ENCODE data around the gene ARHGAP28. TPM values are rescaled to one million over a fixed set of nuclear protein-coding genes. Genes with fewer than 3 reads are reported as not detected.

The ARHGAP28 gene
- polyA plus RNA-seq, 1 donor from 2014 or later: 9.8 TPM

- H3F3A ChIP-seq (ENCODE audit: insufficient read depth, low read length, poor library complexity, severe bottlenecking): no peaks in the 10 kb centered on the region
- H3K4me2 ChIP-seq (ENCODE audit: low read length): no peak overlapping the region
- H3K36me3 ChIP-seq (ENCODE audit: insufficient read depth, low read length): no peaks in the 10 kb centered on the region
- no peaks in the 10 kb centered on the region for H4K20me1 ChIP-seq (ENCODE audit: insufficient read depth)
- TF ChIP-seq EP300 (conservative IDR thresholded peaks at IDR 0.05; ENCODE audit: poor library complexity, severe bottlenecking): no peak
- H2AFZ ChIP-seq (ENCODE audit: low read depth, low read length): no peak overlapping the region
- no peaks in the 10 kb centered on the region for H3K27me3 ChIP-seq (ENCODE audit: insufficient read depth, low read depth, low read length)
- H3K4me3 ChIP-seq (ENCODE audit: low read length): no peak overlapping the region
- H3K9me3 ChIP-seq (ENCODE audit: low read length): no peaks in the 10 kb centered on the region
- no peak overlapping the region for H3K9ac ChIP-seq (ENCODE audit: low read length)
- no peaks in the 10 kb centered on the region for H3K9me2 ChIP-seq (ENCODE audit: insufficient read depth, low read length)
- H3K79me2 ChIP-seq (replicated peaks; ENCODE audit: insufficient read depth, low read length): no peaks in the 10 kb centered on the region
- no peak overlapping the region for H3K27ac ChIP-seq (ENCODE audit: low read length)
These were observed 86.6 kb downstream of the ARHGAP28 start for GRCh38 chr18:6816154-6816553.

- TF ChIP-seq RAD21 (conservative IDR thresholded peaks at IDR 0.05): no peak
- TF ChIP-seq POLR2AphosphoS5 (IDR thresholded peaks at IDR 0.05): no peak
- TF ChIP-seq TAF1 (IDR thresholded peaks at IDR 0.05; ENCODE audit: low read depth): no peak
- TF ChIP-seq, protein P1, sequence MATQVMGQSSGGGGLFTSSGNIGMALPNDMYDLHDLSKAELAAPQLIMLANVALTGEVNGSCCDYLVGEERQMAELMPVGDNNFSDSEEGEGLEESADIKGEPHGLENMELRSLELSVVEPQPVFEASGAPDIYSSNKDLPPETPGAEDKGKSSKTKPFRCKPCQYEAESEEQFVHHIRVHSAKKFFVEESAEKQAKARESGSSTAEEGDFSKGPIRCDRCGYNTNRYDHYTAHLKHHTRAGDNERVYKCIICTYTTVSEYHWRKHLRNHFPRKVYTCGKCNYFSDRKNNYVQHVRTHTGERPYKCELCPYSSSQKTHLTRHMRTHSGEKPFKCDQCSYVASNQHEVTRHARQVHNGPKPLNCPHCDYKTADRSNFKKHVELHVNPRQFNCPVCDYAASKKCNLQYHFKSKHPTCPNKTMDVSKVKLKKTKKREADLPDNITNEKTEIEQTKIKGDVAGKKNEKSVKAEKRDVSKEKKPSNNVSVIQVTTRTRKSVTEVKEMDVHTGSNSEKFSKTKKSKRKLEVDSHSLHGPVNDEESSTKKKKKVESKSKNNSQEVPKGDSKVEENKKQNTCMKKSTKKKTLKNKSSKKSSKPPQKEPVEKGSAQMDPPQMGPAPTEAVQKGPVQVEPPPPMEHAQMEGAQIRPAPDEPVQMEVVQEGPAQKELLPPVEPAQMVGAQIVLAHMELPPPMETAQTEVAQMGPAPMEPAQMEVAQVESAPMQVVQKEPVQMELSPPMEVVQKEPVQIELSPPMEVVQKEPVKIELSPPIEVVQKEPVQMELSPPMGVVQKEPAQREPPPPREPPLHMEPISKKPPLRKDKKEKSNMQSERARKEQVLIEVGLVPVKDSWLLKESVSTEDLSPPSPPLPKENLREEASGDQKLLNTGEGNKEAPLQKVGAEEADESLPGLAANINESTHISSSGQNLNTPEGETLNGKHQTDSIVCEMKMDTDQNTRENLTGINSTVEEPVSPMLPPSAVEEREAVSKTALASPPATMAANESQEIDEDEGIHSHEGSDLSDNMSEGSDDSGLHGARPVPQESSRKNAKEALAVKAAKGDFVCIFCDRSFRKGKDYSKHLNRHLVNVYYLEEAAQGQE (IDR thresholded peaks at IDR 0.05; ENCODE audit: borderline replicate concordance): no peak
- no peak for TF ChIP-seq EP300 (conservative IDR thresholded peaks at IDR 0.05; ENCODE audit: poor library complexity, severe bottlenecking)
- TF ChIP-seq EZH2 (IDR thresholded peaks at IDR 0.05; ENCODE audit: borderline replicate concordance, insufficient read depth, low read length, poor library complexity, severe bottlenecking): no peak
- TF ChIP-seq, protein P2, sequence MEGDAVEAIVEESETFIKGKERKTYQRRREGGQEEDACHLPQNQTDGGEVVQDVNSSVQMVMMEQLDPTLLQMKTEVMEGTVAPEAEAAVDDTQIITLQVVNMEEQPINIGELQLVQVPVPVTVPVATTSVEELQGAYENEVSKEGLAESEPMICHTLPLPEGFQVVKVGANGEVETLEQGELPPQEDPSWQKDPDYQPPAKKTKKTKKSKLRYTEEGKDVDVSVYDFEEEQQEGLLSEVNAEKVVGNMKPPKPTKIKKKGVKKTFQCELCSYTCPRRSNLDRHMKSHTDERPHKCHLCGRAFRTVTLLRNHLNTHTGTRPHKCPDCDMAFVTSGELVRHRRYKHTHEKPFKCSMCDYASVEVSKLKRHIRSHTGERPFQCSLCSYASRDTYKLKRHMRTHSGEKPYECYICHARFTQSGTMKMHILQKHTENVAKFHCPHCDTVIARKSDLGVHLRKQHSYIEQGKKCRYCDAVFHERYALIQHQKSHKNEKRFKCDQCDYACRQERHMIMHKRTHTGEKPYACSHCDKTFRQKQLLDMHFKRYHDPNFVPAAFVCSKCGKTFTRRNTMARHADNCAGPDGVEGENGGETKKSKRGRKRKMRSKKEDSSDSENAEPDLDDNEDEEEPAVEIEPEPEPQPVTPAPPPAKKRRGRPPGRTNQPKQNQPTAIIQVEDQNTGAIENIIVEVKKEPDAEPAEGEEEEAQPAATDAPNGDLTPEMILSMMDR (IDR thresholded peaks at IDR 0.05; ENCODE audit: poor library complexity, severe bottlenecking): no peak
- no peak for TF ChIP-seq SMC3 (conservative IDR thresholded peaks at IDR 0.05; ENCODE audit: poor library complexity)
- TF ChIP-seq MXI1 (conservative IDR thresholded peaks at IDR 0.05; ENCODE audit: poor library complexity, severe bottlenecking): no peak
- Histone ChIP-seq H3K27me3 (ENCODE audit: insufficient read depth, low read depth, low read length) (no peaks in the 10 kb centered on the region), H3K9me2 (ENCODE audit: insufficient read depth, low read length) (no peaks in the 10 kb centered on the region), H3K4me3 (ENCODE audit: low read length) (no peak overlapping the region), H2AFZ (ENCODE audit: low read depth, low read length) (no peak overlapping the region), H4K20me1 (ENCODE audit: insufficient read depth) (no peaks in the 10 kb centered on the region), H3F3A (ENCODE audit: insufficient read depth, low read length, poor library complexity, severe bottlenecking) (no peaks in the 10 kb centered on the region), H3K27ac (ENCODE audit: low read length) (no peak overlapping the region), H3K9ac (ENCODE audit: low read length) (no peak overlapping the region), H3K79me2 (replicated peaks; ENCODE audit: insufficient read depth, low read length) (no peaks in the 10 kb centered on the region), H3K4me2 (ENCODE audit: low read length) (no peak overlapping the region), H3K36me3 (ENCODE audit: insufficient read depth, low read length) (no peaks in the 10 kb centered on the region), H3K9me3 (ENCODE audit: low read length) (no peaks in the 10 kb centered on the region)
These were observed 89.8 kb downstream of the ARHGAP28 start for GRCh38 chr18:6819332-6819731.

DNA sequence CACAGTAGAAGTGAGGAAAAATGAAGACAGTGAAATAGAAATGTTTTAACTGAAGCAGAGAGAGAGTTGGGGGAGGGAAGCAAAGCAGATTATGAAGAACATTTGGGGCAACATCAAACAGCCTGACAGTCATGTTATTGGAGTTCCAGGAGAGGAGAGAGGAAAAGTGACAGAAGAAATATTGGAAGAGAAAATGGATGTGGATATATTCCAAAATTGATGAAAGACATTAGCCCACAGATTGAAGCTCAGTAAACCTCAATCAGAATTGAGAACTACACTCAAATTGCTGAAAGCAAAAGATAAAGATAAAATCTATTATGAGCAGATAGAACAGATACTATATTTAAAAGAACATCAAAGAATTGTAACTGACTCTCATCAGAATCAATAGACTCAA, 90.8 kb downstream of the ARHGAP28 start:
- Histone ChIP-seq H3K36me3 (ENCODE audit: insufficient read depth, low read length) (no peaks in the 10 kb centered on the region), H4K20me1 (ENCODE audit: insufficient read depth) (no peaks in the 10 kb centered on the region), H3K27ac (ENCODE audit: low read length) (no peak overlapping the region), H3K4me2 (ENCODE audit: low read length) (no peak overlapping the region), H3F3A (ENCODE audit: insufficient read depth, low read length, poor library complexity, severe bottlenecking) (no peaks in the 10 kb centered on the region), H3K27me3 (ENCODE audit: insufficient read depth, low read depth, low read length) (no peaks in the 10 kb centered on the region), H3K9me3 (ENCODE audit: low read length) (no peaks in the 10 kb centered on the region), H3K9me2 (ENCODE audit: insufficient read depth, low read length) (no peaks in the 10 kb centered on the region), H3K4me3 (ENCODE audit: low read length) (no peak overlapping the region), H3K9ac (ENCODE audit: low read length) (no peak overlapping the region), H3K79me2 (replicated peaks; ENCODE audit: insufficient read depth, low read length) (no peaks in the 10 kb centered on the region), H2AFZ (ENCODE audit: low read depth, low read length) (no peak overlapping the region)
- TF ChIP-seq MXI1 (conservative IDR thresholded peaks at IDR 0.05; ENCODE audit: poor library complexity, severe bottlenecking) (no peak), EZH2 (IDR thresholded peaks at IDR 0.05; ENCODE audit: borderline replicate concordance, insufficient read depth, low read length, poor library complexity, severe bottlenecking) (no peak), RAD21 (conservative IDR thresholded peaks at IDR 0.05) (no peak), SMC3 (conservative IDR thresholded peaks at IDR 0.05; ENCODE audit: poor library complexity) (no peak), POLR2AphosphoS5 (IDR thresholded peaks at IDR 0.05) (no peak), TAF1 (IDR thresholded peaks at IDR 0.05; ENCODE audit: low read depth) (no peak), EP300 (conservative IDR thresholded peaks at IDR 0.05; ENCODE audit: poor library complexity, severe bottlenecking) (no peak)
- TF ChIP-seq, protein P1 (IDR thresholded peaks at IDR 0.05; ENCODE audit: borderline replicate concordance): no peak
- TF ChIP-seq, protein P2 (IDR thresholded peaks at IDR 0.05; ENCODE audit: poor library complexity, severe bottlenecking): no peak

Data from neural cell (in vitro differentiated cells).